ENCODE results near the gene IL36B.

DNA sequence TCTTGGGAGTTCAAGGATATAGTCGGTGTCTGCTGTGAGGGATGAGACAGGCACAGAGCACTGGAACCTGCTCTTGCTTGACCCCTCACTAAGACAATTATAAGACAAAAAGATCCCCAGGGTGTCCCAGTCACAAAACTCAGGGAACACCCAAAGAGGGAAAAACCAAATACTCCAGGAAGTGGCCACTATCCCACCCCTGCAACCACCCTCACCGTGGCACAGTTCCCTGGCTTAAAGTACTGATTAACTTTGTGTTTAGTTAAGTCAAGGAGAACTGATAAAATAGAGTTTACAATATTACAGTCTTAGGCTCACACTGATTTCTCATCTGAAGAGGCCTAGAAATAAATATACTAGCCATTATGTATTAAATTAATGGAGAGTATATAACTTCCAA lies 13.5 kb downstream of the IL36B start:
- TF ChIP-seq CTCF (conservative IDR thresholded peaks at IDR 0.05 in 1 of 2, IDR thresholded peaks at IDR 0.05 in 1 of 2; ENCODE audit: extremely low read depth in 1 of 2, insufficient read depth in 1 of 2, low read depth in 1 of 2, low read length in 2 of 2) (no peak), EZH2 (IDR thresholded peaks at IDR 0.05; ENCODE audit: borderline replicate concordance, low read length) (no peak)
